CMK (cell line): ENCODE results near the gene ST6GALNAC4.

Source experiments
- DNase-seq: peaks from one replicate; pipeline ENCODE4 v3.0.0-alpha.2; 2010; ENCODE audit warnings: low read depth

The ST6GALNAC4 gene

DNA sequence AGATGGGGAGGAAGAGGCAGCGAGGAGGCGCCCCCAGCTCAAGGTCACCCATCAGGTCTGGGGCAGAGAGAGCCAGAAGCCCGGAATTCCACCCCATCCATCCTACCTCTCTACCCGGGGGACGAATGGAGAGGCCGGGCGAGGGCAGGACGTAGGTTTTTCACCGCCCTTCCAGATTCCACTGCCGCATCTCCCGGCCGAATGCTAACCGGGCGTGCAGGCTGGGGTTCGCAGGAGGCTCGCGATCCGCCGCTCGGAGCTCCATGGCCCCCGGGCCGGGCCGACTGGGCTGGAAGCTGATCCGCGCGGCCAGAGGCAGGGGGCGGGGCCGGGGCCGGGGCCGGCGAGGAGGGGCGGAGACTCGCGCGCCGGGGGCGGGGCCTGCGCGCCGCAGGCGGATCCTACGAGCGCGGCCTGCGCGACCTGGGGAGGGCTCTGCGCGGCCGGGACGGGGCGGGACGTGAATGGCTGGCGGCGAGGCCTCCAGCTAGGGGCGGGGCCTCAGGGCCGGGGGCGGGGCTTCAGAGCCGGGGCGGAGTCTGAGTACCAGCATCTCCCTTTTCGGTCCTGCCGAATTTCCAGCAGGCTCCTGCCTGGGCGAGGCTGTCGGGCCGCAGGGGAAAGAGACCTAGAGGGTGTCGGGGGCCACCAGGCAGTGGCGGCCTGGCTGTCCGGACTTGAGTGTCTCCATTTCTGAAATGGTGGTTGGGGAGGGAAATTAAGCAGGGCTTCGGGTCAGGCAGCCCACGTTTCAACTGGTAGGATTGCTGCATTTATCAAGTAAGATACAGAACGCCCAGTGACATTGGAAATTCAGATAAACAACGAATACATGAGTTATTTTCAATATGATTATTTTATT, at the start of gene ST6GALNAC4:
Gene ST6GALNAC4, minus strand, starts transcription at position 322 of the 862 bp plus-strand sequence. CDS start 622 bp downstream, outside the sequence.
- DNase-seq = no peak

DNA sequence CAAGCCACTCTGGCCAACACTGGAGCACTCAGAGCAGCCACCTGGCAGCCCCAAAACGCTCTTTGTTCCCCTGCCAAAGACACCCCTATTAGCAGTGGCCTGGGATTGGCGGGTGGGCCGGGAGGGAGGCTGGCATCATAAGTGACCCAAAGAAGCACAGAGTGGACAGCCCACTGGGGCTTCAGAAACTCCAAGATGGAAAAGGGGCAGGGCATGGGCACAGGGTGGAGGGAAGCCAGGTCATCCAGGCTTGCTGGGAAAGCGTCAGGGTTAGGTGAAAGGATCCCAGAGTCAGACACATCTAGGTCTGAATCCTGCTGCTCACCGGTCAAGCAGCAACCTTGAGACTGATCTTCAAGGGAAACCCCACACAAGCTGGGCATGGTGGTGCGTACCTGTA, 49.1 kb upstream of the ST6GALNAC4 start:
- no peak for DNase-seq

- DNase-seq = no peak
These were observed 46.7 kb upstream of the ST6GALNAC4 start for GRCh38 chr9:127963359-127964064.

DNA sequence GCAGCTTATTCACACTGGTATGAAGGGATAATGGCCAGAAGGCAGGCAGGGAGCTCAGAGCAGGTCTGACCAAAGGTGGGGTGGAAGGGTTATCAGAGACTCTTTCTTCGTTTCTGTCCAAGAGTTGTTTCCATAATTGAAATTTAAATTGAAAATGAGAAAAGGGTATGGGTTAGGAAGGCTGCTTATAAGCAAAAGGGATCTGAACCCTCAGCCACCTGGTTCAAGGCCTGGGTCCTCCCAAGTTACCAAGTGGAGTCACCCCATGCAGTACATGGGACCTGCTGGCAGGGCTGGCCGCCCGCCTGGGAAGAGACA, 46.2 kb upstream of the ST6GALNAC4 start:
- no peak for DNase-seq

- no peak for DNase-seq
These were observed 45.4 kb upstream of the ST6GALNAC4 start for GRCh38 chr9:127962278-127962677.

- DNase-seq = no peak
These were observed 44.8 kb upstream of the ST6GALNAC4 start for GRCh38 chr9:127961613-127962155.

DNA sequence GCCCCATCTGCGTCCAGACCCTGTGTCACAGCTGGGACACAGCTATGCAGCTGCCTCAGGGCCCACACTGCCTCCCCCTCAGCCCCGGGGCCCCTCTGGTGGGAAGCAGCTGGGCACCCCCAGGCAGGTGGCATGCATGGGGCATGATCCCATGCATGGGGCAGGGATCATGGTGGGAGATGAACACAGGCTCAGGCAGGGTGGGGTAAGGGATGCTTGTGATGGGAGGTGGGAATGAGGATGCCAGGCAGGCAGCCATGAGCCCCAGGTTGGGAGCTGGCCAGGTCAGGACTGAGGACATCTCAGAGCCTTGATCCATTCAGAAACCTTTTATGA, 44.3 kb upstream of the ST6GALNAC4 start:
- DNase-seq = no peak

GRCh38 chr9:127960410-127961154, 43.7 kb upstream of the ST6GALNAC4 start:
- DNase-seq = no peak

DNA sequence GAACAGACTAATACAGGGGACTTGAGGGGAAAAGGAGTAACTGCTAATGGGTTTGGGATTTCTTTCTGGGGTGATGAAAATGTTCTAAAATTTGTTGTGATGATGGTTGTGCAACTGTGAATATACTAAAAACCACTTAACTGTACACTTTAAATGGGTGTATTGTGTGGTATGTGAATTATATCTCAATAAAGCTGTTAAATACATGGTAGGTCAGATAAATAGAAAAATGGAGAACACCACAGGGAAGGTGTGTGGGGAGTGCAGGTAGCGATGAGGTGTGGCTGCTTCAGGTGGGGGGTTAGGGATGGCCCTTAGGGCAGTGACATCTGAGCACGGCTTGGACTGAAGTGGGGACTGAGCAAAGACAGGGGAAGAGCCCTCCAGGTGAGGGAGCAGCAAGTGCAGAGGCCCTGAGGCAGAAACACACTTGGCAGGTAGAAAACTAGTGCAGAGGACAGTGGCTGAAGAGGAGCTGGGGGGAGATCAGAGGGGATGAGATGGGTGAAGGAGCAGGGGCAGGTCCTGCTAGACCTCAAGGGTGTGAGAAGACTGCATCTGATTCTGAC, 43.1 kb upstream of the ST6GALNAC4 start:
- no peak for DNase-seq

DNA sequence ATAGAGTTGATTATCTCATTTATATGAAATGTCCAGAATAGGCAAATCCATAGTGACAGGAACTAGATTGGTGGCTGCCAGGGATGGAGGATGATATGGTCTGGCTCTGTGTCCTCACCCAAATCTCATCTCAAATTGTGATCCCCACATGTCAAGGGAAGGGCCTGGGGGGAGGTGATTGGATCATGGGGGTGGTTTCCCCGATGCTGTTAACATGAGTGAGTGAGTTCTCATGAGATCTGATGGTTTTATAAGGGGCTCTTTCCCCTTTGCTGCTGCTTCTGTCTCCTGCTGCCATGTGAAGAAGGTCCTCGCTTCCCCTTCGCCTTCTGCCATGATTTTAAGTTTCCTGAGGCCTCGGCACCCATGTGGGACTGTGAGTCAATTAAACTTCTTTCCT, 42.6 kb upstream of the ST6GALNAC4 start:
- no peak for DNase-seq

DNA sequence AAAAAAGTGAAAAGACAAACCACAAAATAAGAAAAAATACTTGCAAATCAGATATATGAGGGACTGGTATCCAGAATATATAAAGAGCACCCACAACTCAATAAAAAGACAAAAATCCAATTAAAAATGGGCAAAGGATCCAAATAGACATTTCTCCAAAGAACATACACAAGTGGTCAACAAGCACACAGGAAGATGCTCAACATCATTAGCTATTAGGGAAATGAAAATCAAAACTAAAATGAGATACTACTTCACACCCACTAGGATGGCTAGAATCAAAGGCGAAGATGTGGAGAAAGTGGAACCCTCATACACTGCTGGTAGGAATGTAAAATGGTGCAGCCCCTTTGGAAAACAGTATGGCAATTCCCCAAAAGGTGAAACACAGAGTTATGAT, 41.9 kb upstream of the ST6GALNAC4 start:
- DNase-seq = no peak

DNA sequence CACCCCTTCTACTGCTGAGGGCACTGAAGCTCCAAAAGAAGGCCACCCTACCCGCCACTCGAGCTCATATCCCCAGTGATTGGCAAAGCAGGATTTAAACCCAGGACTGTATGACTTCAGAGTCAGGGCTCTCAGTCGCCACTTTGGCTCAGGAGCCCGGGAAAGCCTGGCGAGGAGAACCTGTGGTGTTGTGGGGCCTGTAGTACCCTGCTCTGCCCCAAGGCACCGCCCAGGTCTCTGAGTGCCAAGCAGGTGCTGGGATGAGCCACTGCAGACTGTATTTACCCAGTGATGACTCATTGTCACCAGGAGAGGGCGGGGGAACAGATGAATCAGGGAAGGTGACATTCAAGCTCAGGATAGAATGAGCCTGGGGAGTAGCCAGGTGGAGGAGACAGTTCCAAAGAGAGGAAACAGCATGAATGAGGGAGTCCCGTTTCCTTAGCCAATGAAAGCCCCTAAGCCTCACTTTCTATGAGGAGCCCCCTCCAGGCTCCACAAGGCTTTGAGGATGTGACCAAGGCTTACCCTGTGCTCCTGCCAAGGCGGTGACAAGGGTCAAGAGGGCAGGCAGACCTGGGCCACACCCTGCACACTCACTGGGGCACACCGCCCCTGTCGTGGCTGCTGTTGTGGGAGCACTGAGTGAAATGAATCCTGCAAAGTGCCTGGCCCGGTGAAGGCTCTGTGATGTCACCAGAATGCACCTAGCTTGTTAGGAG, 38.6 kb upstream of the ST6GALNAC4 start:
- no peak for DNase-seq

DNA sequence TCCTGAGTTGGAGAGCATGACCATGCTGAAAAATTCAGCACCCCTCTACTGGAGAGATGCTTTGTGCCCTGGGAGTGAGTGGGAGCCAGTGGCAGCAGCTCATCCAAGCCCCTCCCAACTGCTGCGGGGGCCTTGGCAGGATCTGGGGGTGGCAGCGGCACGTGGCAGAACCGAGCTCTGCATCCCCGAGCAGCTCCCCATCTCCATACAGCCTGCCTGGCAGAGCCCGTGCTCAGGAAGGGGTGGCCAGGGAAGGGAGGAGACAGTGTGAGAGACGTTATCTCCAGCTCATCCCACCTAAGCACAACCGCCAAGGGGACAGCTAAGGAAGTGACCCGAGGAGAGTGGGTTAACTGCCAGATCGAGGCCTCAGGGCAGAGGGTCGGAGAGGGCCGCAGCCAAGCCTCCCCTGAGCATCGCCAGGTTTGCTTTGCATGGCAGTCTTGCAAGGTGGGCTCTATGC, 38.0 kb upstream of the ST6GALNAC4 start:
- no peak for DNase-seq

- DNase-seq = no peak
These were observed 37.1 kb upstream of the ST6GALNAC4 start for GRCh38 chr9:127953768-127954505.

DNA sequence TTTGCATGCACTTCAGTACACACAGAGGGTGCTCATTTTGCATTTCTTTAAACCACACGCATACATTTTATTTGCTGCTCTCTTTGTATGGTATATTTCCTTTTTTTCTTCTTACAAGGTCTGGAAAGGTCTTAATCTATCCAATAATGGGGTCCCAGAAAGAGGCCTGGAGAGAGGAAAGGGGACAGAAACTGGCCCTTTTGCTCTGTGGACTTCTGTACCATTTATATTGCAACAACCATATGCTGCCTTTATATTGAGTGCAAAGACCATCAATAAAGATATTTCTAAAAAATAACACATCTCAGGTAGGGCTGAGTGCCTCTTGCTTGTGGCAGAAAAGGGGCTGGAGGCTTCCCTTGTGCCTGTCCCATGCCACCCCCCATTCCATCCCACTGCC, 36.3 kb upstream of the ST6GALNAC4 start:
- DNase-seq = no peak

DNA sequence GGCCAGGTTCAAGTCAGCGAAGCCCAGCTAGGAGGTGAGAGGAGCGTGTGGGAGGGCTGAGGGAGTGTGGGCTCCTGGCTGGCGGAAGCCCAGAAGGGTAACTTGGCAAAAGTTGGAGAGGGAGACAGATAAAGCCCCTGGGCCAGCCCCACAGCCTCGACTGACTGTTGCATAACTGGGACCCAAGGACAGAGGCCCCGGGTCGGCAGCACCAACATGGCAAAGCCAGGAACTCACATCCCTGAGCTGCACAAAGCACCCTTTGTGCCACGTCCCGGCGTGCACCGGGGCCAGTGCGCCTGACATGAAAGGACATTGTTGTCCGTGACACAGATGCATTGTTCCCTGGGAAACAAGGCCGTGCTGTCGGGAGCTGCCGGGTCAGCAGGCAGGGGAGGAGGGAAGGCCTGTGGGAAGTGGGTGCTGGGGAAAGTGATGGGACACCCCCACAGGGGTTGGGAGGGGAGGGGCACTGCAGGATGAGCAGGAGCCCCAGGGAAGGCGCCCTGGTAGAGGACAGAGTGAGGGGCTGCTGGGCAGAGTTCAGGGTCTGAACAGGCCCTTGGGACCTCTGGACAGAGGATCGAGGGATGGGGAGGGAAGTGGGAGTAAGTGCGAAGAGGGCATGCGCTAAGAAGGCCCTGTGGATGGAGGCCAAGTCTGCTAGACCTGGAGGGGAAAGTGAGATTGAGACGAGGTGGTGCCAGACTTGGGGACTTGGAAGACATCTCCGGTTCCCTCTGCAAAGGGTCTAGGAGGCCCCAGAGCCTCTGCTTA, 33.9 kb upstream of the ST6GALNAC4 start:
- DNase-seq = no peak

DNA sequence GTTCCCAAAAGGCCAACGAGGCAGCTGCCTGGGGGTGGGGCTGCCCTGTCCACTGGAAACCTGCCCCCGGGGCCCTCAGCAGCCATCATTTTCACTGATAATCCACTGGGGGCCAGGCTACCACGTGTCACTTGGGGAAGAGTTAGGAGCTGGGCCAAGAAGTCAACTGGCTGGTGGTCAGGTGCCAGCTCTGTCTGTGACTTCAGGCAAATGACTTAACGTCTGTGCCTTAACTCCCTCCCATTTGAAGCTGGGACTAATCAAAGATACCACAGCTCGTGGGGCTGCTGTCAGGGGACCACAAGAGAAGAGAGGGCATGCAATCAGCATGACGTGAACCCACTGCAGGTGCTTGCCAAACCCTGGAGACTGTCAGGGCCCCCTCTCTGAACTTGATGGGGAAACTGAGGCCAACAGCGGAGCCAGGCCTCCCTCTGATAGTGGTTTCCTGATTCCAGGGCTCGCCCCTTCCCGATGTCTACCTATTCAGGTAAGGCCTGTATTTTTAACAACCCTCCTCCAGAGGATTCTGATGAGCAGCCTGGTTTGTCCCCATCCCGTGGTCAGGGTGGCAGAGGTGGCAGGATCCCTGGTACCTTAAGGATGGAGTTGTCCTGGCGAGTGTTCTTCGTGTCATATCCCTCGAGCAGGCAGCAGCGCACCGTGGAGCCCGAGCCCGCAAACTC, 33.1 kb upstream of the ST6GALNAC4 start:
- DNase-seq = no peak

- DNase-seq = no peak
These were observed 31.2 kb upstream of the ST6GALNAC4 start for GRCh38 chr9:127947841-127948710.
